ENCODE results near the gene PCMTD2. TPM values are rescaled to one million over a fixed set of nuclear protein-coding genes. Genes with fewer than 3 reads are reported as not detected.
A peak's percentile ranks its signal among the peaks of the same experiment; 100 is the strongest.

PCMTD2 gene
- total and polyA plus RNA-seq, 2 of the 13 experiments (the other 11 are each of a cell fraction or from before 2014, with no cell fraction given): 47.0 to 76.9 TPM

DNA sequence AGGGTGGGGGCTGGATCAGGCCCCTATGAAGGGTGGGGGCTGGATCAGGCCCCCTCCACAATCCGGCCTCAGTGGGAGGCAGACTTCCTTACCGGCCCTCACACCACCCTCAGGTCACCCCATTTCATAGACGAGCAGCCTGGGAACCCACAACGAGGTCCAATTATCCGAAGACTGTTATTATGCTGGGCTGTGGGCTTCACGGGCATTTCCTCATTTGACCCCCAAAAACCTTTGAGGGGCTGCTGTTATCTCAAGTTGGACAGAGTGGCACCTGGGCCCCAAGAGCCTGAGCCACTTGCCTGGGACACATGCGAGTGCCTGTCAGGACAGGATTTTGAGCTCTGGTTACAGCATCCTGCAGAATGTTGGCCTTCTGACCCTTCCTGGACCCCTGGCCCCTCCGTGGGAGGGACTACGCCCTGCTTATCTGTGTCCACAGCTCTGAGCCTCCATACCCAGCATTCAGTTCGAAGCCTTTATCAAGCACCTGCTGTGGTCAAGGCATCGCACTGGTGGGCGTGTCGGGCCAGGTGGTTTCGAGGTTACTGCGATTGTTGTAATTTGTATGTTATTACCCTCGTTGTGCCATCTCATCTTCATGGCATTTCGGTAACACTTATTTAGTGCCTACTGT lies 34.5 kb upstream of the PCMTD2 start (continued):
- no peak for TF ChIP-seq ZNF546 (CRISPR knock-in tag; conservative IDR thresholded peaks at IDR 0.05)
- no peak for TF ChIP-seq SRY (CRISPR knock-in tag; IDR thresholded peaks at IDR 0.05)
- 0 out of 2 replicates have a peak, but pooled peaks have one; percentile 50 for TF ChIP-seq TGIF2 (CRISPR knock-in tag; IDR thresholded peaks at IDR 0.05)
- TF ChIP-seq, protein P1, sequence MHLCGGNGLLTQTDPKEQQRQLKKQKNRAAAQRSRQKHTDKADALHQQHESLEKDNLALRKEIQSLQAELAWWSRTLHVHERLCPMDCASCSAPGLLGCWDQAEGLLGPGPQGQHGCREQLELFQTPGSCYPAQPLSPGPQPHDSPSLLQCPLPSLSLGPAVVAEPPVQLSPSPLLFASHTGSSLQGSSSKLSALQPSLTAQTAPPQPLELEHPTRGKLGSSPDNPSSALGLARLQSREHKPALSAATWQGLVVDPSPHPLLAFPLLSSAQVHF (CRISPR knock-in tag; IDR thresholded peaks at IDR 0.05): no peak
- TF ChIP-seq FOXK1 (CRISPR knock-in tag; IDR thresholded peaks at IDR 0.05; ENCODE audit: borderline replicate concordance, low read depth): no peak
- TF ChIP-seq ZNF180 (CRISPR knock-in tag; IDR thresholded peaks at IDR 0.05; ENCODE audit: borderline replicate concordance, low read depth): no peak
- TF ChIP-seq ZNF674 (CRISPR knock-in tag; IDR thresholded peaks at IDR 0.05; ENCODE audit: low read depth): no peak
- no peak for TF ChIP-seq ZNF570 (CRISPR knock-in tag; IDR thresholded peaks at IDR 0.05; ENCODE audit: borderline replicate concordance)
- no peak for TF ChIP-seq POLR2A (IDR thresholded peaks at IDR 0.05; ENCODE audit: insufficient read depth in 1 of 2, low read depth in 2 of 2, low read length in 2 of 2)
- 0 out of 2 replicates have a peak, but pooled peaks have one; percentile 34 for TF ChIP-seq ZKSCAN8 (CRISPR knock-in tag; IDR thresholded peaks at IDR 0.05; ENCODE audit: borderline replicate concordance)
- no peak; the same call in 1 of the 2 replicates for TF ChIP-seq RAD21 (CRISPR knock-in tag; IDR thresholded peaks at IDR 0.05)
- no peak for TF ChIP-seq ZBTB1 (CRISPR knock-in tag; IDR thresholded peaks at IDR 0.05; ENCODE audit: borderline replicate concordance)
- no peak for TF ChIP-seq GATA4 (IDR thresholded peaks at IDR 0.05; ENCODE audit: borderline replicate concordance, low read depth)
- TF ChIP-seq ZNF101 (CRISPR knock-in tag; IDR thresholded peaks at IDR 0.05; ENCODE audit: borderline replicate concordance, low read depth): no peak
- TF ChIP-seq NFE2L1 (CRISPR knock-in tag; IDR thresholded peaks at IDR 0.05; ENCODE audit: borderline replicate concordance): no peak
- TF ChIP-seq ETV6 (CRISPR knock-in tag; conservative IDR thresholded peaks at IDR 0.05): no peak
- TF ChIP-seq TBP (CRISPR knock-in tag; IDR thresholded peaks at IDR 0.05): no peak
- no peak for TF ChIP-seq ZFP90 (CRISPR knock-in tag; IDR thresholded peaks at IDR 0.05; ENCODE audit: borderline replicate concordance)
- no peak for TF ChIP-seq TEAD2 (CRISPR knock-in tag; IDR thresholded peaks at IDR 0.05)
- TF ChIP-seq FOXA3 (CRISPR knock-in tag; IDR thresholded peaks at IDR 0.05): 0 out of 2 replicates have a peak, but pooled peaks have one; percentile 46
- TF ChIP-seq, protein P2, sequence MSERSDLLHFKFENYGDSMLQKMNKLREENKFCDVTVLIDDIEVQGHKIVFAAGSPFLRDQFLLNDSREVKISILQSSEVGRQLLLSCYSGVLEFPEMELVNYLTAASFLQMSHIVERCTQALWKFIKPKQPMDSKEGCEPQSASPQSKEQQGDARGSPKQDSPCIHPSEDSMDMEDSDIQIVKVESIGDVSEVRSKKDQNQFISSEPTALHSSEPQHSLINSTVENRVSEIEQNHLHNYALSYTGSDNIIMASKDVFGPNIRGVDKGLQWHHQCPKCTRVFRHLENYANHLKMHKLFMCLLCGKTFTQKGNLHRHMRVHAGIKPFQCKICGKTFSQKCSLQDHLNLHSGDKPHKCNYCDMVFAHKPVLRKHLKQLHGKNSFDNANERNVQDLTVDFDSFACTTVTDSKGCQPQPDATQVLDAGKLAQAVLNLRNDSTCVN (CRISPR knock-in tag; IDR thresholded peaks at IDR 0.05; ENCODE audit: borderline replicate concordance): no peak
- TF ChIP-seq RFXANK (CRISPR knock-in tag; IDR thresholded peaks at IDR 0.05): no peak
- TF ChIP-seq, protein P3, sequence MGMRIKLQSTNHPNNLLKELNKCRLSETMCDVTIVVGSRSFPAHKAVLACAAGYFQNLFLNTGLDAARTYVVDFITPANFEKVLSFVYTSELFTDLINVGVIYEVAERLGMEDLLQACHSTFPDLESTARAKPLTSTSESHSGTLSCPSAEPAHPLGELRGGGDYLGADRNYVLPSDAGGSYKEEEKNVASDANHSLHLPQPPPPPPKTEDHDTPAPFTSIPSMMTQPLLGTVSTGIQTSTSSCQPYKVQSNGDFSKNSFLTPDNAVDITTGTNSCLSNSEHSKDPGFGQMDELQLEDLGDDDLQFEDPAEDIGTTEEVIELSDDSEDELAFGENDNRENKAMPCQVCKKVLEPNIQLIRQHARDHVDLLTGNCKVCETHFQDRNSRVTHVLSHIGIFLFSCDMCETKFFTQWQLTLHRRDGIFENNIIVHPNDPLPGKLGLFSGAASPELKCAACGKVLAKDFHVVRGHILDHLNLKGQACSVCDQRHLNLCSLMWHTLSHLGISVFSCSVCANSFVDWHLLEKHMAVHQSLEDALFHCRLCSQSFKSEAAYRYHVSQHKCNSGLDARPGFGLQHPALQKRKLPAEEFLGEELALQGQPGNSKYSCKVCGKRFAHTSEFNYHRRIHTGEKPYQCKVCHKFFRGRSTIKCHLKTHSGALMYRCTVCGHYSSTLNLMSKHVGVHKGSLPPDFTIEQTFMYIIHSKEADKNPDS (CRISPR knock-in tag; IDR thresholded peaks at IDR 0.05): no peak
- no peak for TF ChIP-seq JARID2 (CRISPR knock-in tag; IDR thresholded peaks at IDR 0.05; ENCODE audit: insufficient replicate concordance)
- peak; percentile 56 for TF ChIP-seq PHF21A (CRISPR knock-in tag; IDR thresholded peaks at IDR 0.05)
- TF ChIP-seq ARHGAP35 (CRISPR knock-in tag; IDR thresholded peaks at IDR 0.05; ENCODE audit: borderline replicate concordance): 0 out of 2 replicates have a peak, but pooled peaks have one; percentile 42
- TF ChIP-seq ZNF550 (CRISPR knock-in tag; IDR thresholded peaks at IDR 0.05; ENCODE audit: borderline replicate concordance): 0 out of 2 replicates have a peak, but pooled peaks have one; percentile 38
- TF ChIP-seq GFI1 (CRISPR knock-in tag; IDR thresholded peaks at IDR 0.05; ENCODE audit: borderline replicate concordance): no peak
- peak; percentile 56; the same call in 1 of the 2 replicates for TF ChIP-seq SPEN (CRISPR knock-in tag; IDR thresholded peaks at IDR 0.05; ENCODE audit: low read depth)
